CD4-positive, alpha-beta T cell (primary cell): ENCODE measurements around the gene PEX1. TPM values are rescaled to one million over a fixed set of nuclear protein-coding genes. Genes with fewer than 3 reads are reported as not detected.
"Not testable (repeated sequence)": the region's sequence is repeated elsewhere in the genome, so short reads cannot be mapped to it uniquely, and the experiment has no call there.

ENCODE experiments used
- ATAC-seq: fragments of 200-7000 bp; cut with Tn5 transposase; one replicate; pipeline ENCODE4 v1.10.0; 2022; ENCODE audit warnings: mild to moderate bottlenecking; ENCODE audit not compliant: poor library complexity
- CTCF ChIA-PET: fragments of 350-600 bp; sonication (Branson Sonifier 250); formaldehyde crosslinking; loops from one replicate; lab custom pipeline; 2021; ENCODE audit warnings: antibody characterized with exemption, inconsistent platforms; lab: Charles Lee
- POLR2A ChIA-PET: fragments of 350-600 bp; sonication (Branson Sonifier 250); formaldehyde crosslinking; loops from one replicate; lab custom pipeline; 2021; ENCODE audit warnings: antibody characterized with exemption, inconsistent platforms; lab: Charles Lee
- DNase-seq, 14 experiments: peaks; one replicate each; pipeline ENCODE4 v3.0.0-alpha.2; 2013 to 2020; ENCODE audit warnings: mixed read lengths in 2 of 14
- H3K27ac ChIP-seq, 2 donors: one replicate each; pipeline versions ENCODE4 v1.5.1 to v1.7.0; 2013; ENCODE audit warnings: low read length in 2 of 2, low read depth in 1 of 2, mild to moderate bottlenecking in 1 of 2
- H3K27me3 ChIP-seq, 2 experiments: 1 replicate in 1 of 2; 2 replicates in 1 of 2; pipeline versions ENCODE4 v1.6.1 to v1.7.0; 2013; ENCODE audit warnings: low read length in 2 of 2, control low read depth in 1 of 2, mild to moderate bottlenecking in 1 of 2, moderate library complexity in 1 of 2; ENCODE audit not compliant: insufficient read depth in 2 of 2, control insufficient read depth in 1 of 2
- H3K36me3 ChIP-seq: one replicate; pipeline ENCODE4 v1.6.1; 2013; ENCODE audit warnings: low read length, control low read depth; ENCODE audit not compliant: insufficient read depth
- H3K4me1 ChIP-seq: one replicate; pipeline ENCODE4 v1.6.1; 2013; ENCODE audit warnings: low read length, control low read depth; ENCODE audit not compliant: insufficient read depth
- H3K4me3 ChIP-seq: one replicate; pipeline ENCODE4 v1.5.1; 2013; ENCODE audit warnings: mild to moderate bottlenecking, low read length, moderate library complexity
- H3K9me3 ChIP-seq, 2 experiments: 1 replicate in 1 of 2; 2 replicates in 1 of 2; pipeline versions ENCODE4 v1.6.1 to v1.7.0; 2013; ENCODE audit warnings: low read length in 2 of 2, mild to moderate bottlenecking in 2 of 2, control low read depth in 1 of 2, moderate library complexity in 1 of 2; ENCODE audit not compliant: control insufficient read depth in 1 of 2, insufficient read depth in 1 of 2
- H3K27ac Mint-ChIP-seq: one replicate; pipeline ENCODE4 v1.8.0; 2020; ENCODE audit warnings: mixed read lengths
- H3K27me3 Mint-ChIP-seq: one replicate; pipeline ENCODE4 v1.8.0; 2021; ENCODE audit warnings: mixed read lengths
- H3K36me3 Mint-ChIP-seq: one replicate; pipeline ENCODE4 v1.8.0; 2021; ENCODE audit warnings: low read depth, mixed read lengths
- H3K4me1 Mint-ChIP-seq: one replicate; pipeline ENCODE4 v1.8.0; 2021; ENCODE audit warnings: low read depth, mixed read lengths
- H3K4me3 Mint-ChIP-seq: one replicate; pipeline ENCODE4 v1.8.0; 2020; ENCODE audit warnings: mild to moderate bottlenecking, mixed read lengths
- H3K9me3 Mint-ChIP-seq: one replicate; pipeline ENCODE4 v1.8.0; 2020; ENCODE audit warnings: mixed read lengths
- intact Hi-C, 2 experiments: fragments of 100-400 bp; cut with DNase I in 1 of 2; cut with micrococcal nuclease in 1 of 2; formaldehyde crosslinking; loops; one replicate each; pipeline versions ENCODE4 v1.15.1 to v1.9.0; 2023 to 2025; cut with DNase I, micrococcal nuclease
- total RNA-seq, 174 experiments: library from RNA in 2 of 174; stranded (reverse) in 2 of 174; gene quantifications; one replicate each; pipeline ENCODE4 v1.2.3 and lab custom pipeline; 2021 to 2026
- TF ChIP-seq, protein P1 (sequence below): fragments of 200-600 bp; IDR thresholded peaks from one replicate; pipeline ENCODE4 v1.8.0; 2022; ENCODE audit warnings: antibody characterized with exemption, mild to moderate bottlenecking

PEX1 gene
- total RNA-seq, 2 experiments from 2014 or later = 19.7 to 20.7 TPM

DNA sequence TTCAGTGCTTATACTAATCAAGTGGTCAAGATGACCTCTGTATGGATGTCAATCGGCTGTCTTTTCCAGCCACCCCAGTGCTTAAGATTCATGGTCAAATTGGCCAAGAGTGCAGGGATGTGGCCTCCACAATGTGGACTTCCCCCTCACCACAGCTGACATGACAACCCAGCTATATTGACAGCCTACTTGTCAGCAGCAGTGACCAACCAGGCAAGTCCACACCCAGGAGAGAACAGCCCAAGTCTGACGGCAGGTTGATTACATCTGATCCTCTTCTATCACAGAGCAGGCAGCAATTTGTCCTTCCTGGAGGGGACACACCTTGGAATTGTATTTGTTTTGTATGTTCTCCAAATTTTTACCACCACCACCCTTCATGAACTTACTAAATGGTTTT lies 42.3 kb downstream of the PEX1 start:
- TF ChIP-seq, protein P1, sequence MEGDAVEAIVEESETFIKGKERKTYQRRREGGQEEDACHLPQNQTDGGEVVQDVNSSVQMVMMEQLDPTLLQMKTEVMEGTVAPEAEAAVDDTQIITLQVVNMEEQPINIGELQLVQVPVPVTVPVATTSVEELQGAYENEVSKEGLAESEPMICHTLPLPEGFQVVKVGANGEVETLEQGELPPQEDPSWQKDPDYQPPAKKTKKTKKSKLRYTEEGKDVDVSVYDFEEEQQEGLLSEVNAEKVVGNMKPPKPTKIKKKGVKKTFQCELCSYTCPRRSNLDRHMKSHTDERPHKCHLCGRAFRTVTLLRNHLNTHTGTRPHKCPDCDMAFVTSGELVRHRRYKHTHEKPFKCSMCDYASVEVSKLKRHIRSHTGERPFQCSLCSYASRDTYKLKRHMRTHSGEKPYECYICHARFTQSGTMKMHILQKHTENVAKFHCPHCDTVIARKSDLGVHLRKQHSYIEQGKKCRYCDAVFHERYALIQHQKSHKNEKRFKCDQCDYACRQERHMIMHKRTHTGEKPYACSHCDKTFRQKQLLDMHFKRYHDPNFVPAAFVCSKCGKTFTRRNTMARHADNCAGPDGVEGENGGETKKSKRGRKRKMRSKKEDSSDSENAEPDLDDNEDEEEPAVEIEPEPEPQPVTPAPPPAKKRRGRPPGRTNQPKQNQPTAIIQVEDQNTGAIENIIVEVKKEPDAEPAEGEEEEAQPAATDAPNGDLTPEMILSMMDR = no peak
- CTCF ChIA-PET = no interaction called here
- POLR2A ChIA-PET = no interaction called here
- no peaks in the 10 kb centered on the region for H3K9me3 Mint-ChIP-seq
- Histone ChIP-seq H3K9me3 (no peaks in the 10 kb centered on the region), H3K27me3 (no peaks in the 10 kb centered on the region), H3K27ac (no peak overlapping the region), H3K4me3 (no peak overlapping the region), H3K4me1 (no peaks in the 10 kb centered on the region), H3K36me3 (peaks cover 46% of the 10 kb centered on the region)
- DNase-seq = no peak
- no peak for ATAC-seq
- H3K4me1 Mint-ChIP-seq = no peaks in the 10 kb centered on the region
- H3K27me3 Mint-ChIP-seq = no peaks in the 10 kb centered on the region
- H3K27ac Mint-ChIP-seq = no peak overlapping the region
- intact Hi-C loops = no loop called here
- peaks cover 46% of the 10 kb centered on the region for H3K36me3 Mint-ChIP-seq
- no peak overlapping the region for H3K4me3 Mint-ChIP-seq

DNA sequence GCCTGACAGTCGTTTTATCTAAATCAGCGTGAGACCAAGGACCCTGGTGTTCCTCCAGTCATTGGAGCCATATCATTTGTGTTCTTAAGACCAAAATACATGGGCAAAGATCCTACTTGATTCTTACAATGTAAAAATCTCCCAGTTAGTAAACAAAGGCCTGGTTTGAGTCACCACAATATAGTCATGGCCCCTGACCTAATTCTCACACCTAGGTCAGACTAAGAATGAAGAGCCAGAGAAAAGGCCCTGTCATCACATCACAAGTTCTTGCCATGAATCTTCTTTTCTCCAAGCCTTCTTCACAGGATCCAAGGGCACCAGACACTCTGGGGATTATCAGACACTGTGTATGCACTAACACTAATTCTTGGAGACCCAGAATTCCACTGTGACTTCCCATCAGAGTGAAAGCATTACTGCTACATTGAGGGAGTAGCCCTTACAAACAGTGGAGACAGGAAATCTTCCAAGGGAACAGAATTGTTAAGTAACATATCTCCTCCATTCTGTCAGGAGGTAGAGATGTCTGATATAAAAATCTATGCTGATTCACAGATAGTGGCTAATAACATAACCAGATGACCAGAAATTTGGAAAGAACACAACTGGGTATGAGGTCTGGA lies 42.9 kb downstream of the PEX1 start:
- no peaks in the 10 kb centered on the region for H3K9me3 ChIP-seq
- Mint-ChIP-seq H3K4me3 (no peak overlapping the region), H3K27ac (no peak overlapping the region), H3K4me1 (no peaks in the 10 kb centered on the region), H3K36me3 (peaks cover 40% of the 10 kb centered on the region), H3K27me3 (no peaks in the 10 kb centered on the region), H3K9me3 (no peaks in the 10 kb centered on the region)
- H3K4me1 ChIP-seq = no peaks in the 10 kb centered on the region
- H3K27me3 ChIP-seq = no peaks in the 10 kb centered on the region
- TF ChIP-seq, protein P1 = no peak
- H3K4me3 ChIP-seq = no peak overlapping the region
- H3K27ac ChIP-seq = no peak overlapping the region
- H3K36me3 ChIP-seq = peaks cover 41% of the 10 kb centered on the region
- DNase-seq (no peak), ATAC-seq (no peak)
- ChIA-PET POLR2A (no interaction called here), CTCF (no interaction called here)
- intact Hi-C loops = no loop called here

DNA sequence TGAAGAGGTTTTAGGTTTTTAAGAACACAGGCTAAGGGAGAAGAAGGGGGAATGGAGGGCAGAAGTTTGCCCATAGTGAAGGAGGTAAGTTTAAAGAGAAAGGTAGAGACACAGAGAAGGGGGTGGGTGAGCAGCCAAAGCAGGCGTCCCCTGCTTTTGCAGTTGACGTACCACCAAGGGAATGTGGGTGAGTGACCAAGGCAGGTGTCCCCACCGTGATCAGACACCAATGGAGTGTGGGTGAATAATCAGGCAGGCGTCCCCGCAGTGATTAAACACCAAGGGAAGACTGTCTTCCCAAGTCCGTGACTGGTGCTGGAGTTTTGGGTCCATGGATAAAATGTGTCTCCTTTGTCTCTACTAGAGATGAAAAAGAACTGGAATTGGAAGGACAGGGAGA lies 44.1 kb downstream of the PEX1 start:
- H3K27ac Mint-ChIP-seq = not testable (repeated sequence)

DNA sequence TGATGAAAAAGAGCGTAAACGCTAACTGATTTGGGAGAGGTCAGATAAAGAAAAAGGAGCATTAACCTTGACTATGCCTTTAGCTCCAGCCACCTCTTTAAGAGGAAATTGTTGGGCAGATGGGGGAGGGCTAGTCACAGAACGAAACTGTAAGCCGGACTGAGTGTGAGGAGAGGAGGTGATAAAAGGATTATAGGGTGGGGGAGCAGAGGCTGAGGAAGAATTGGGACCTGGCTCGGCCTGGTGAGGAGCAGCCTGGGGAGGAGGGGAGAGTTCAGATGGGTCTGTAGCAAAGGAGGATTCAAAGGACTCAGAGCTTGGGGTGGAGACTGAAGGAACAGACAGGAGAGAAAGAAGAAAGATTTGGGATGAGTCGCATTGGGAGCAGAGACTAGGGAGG lies 44.7 kb downstream of the PEX1 start:
- H3K27me3 Mint-ChIP-seq, H3K4me3 Mint-ChIP-seq, H3K27me3 ChIP-seq, H3K4me1 Mint-ChIP-seq, ATAC-seq, H3K4me1 ChIP-seq, intact Hi-C loops, H3K27ac ChIP-seq, H3K9me3 Mint-ChIP-seq, POLR2A ChIA-PET, H3K27ac Mint-ChIP-seq, H3K9me3 ChIP-seq, CTCF ChIA-PET, DNase-seq, H3K4me3 ChIP-seq: not testable (repeated sequence)
- H3K36me3 ChIP-seq = peaks cover 31% of the 10 kb centered on the region
- H3K36me3 Mint-ChIP-seq = peaks cover 29% of the 10 kb centered on the region

More for the DNA sequence above, 44.1 kb downstream of the PEX1 start:
- DNase-seq, H3K27me3 ChIP-seq, CTCF ChIA-PET, intact Hi-C loops, H3K4me1 Mint-ChIP-seq, ATAC-seq, H3K4me1 ChIP-seq, H3K9me3 ChIP-seq, POLR2A ChIA-PET, H3K27me3 Mint-ChIP-seq, H3K27ac ChIP-seq, H3K4me3 Mint-ChIP-seq, H3K4me3 ChIP-seq, H3K9me3 Mint-ChIP-seq: not testable (repeated sequence)
- peaks cover 31% of the 10 kb centered on the region for H3K36me3 Mint-ChIP-seq
- peaks cover 36% of the 10 kb centered on the region for H3K36me3 ChIP-seq

DNA sequence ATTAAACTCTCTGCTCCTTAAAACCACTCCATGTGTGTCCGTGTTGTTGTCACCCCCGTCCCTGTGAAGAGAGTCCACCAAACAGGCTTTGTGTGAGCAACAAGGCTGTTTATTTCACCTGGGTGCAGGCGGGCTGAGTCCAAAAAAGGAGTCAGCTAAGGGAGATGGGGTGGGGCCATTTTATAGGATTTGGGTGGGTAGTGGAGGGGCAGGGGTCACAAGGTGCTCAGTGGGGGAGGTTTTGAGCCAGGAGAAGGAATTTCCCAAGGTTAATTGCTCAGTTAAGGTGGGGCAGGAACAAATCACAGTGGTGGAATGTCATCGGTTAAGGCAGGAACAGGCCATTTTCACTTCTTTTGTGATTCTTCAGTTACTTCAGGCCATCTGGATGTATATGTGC lies 49.2 kb downstream of the PEX1 start:
- H3K4me1 ChIP-seq, H3K4me3 ChIP-seq, H3K9me3 ChIP-seq, ATAC-seq, H3K27me3 ChIP-seq, H3K27me3 Mint-ChIP-seq, H3K9me3 Mint-ChIP-seq, intact Hi-C loops, POLR2A ChIA-PET, H3K36me3 Mint-ChIP-seq, CTCF ChIA-PET, H3K27ac Mint-ChIP-seq, H3K4me1 Mint-ChIP-seq, H3K27ac ChIP-seq, H3K36me3 ChIP-seq, DNase-seq, H3K4me3 Mint-ChIP-seq: not testable (repeated sequence)
